ENCODE data around the gene ERCC3. TPM values are rescaled to one million over a fixed set of nuclear protein-coding genes. Genes with fewer than 3 reads are reported as not detected.
"Not testable (repeated sequence)": the region's sequence is repeated elsewhere in the genome, so short reads cannot be mapped to it uniquely, and the experiment has no call there.

The ERCC3 gene
- total RNA-seq, 1 donor from 2014 or later, result 52.9 TPM

- DNase-seq (ENCODE audit: extremely low spot score, unreplicated experiment), result no peak
- Mint-ChIP-seq H3K4me1 (ENCODE audit: unreplicated experiment) (peaks cover 7% of the 10 kb centered on the region), H3K36me3 (peaks cover 32% of the 10 kb centered on the region), H3K27ac (no peak overlapping the region), H3K9me3 (no peaks in the 10 kb centered on the region), H3K4me3 (no peak overlapping the region), H3K27me3 (no peaks in the 10 kb centered on the region)
- TF ChIP-seq, protein P1, sequence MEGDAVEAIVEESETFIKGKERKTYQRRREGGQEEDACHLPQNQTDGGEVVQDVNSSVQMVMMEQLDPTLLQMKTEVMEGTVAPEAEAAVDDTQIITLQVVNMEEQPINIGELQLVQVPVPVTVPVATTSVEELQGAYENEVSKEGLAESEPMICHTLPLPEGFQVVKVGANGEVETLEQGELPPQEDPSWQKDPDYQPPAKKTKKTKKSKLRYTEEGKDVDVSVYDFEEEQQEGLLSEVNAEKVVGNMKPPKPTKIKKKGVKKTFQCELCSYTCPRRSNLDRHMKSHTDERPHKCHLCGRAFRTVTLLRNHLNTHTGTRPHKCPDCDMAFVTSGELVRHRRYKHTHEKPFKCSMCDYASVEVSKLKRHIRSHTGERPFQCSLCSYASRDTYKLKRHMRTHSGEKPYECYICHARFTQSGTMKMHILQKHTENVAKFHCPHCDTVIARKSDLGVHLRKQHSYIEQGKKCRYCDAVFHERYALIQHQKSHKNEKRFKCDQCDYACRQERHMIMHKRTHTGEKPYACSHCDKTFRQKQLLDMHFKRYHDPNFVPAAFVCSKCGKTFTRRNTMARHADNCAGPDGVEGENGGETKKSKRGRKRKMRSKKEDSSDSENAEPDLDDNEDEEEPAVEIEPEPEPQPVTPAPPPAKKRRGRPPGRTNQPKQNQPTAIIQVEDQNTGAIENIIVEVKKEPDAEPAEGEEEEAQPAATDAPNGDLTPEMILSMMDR (conservative IDR thresholded peaks at IDR 0.05), result no peak
Observed at GRCh38 chr2:127254386-127254981, 39.5 kb downstream of the ERCC3 start.

GRCh38 chr2:127241184-127241583 lies 52.8 kb downstream of the ERCC3 start:
- not testable (repeated sequence) for H3K4me3 Mint-ChIP-seq; H3K4me1 Mint-ChIP-seq (ENCODE audit: unreplicated experiment); H3K36me3 Mint-ChIP-seq; H3K27me3 Mint-ChIP-seq; DNase-seq (ENCODE audit: extremely low spot score, unreplicated experiment); H3K27ac Mint-ChIP-seq
- H3K9me3 Mint-ChIP-seq, result peaks cover 13% of the 10 kb centered on the region

DNA sequence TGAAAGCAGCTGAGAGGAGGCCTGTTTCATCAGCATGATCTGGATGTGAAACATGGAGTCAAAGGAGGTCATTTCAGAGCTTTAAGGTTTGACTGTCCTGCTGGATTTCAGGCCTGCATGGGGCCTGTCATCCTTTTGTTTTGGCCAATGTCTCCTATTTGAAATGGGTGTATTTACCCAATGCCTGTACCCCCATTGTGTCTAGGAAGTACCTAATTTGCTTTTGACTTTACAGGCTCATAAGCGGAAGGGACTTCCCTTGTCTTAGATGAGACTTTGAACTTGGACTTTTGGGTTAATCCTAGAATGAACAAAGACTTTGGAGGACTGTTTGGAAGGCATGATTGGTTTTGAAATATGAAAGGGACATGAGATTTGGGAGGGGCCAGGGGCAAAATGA lies 54.5 kb downstream of the ERCC3 start:
- Mint-ChIP-seq H3K27me3 (no peaks in the 10 kb centered on the region), H3K9me3 (peaks cover 14% of the 10 kb centered on the region), H3K36me3 (no peaks in the 10 kb centered on the region), H3K4me3 (no peak overlapping the region), H3K4me1 (ENCODE audit: unreplicated experiment) (peaks cover 10% of the 10 kb centered on the region), H3K27ac (no peak overlapping the region)
- no peak for DNase-seq (ENCODE audit: extremely low spot score, unreplicated experiment)
- TF ChIP-seq, protein P1 (conservative IDR thresholded peaks at IDR 0.05), result no peak

- not testable (repeated sequence) for H3K4me3 Mint-ChIP-seq; DNase-seq (ENCODE audit: extremely low spot score, unreplicated experiment); H3K27ac Mint-ChIP-seq; H3K27me3 Mint-ChIP-seq; H3K36me3 Mint-ChIP-seq
- Mint-ChIP-seq H3K4me1 (ENCODE audit: unreplicated experiment) (peaks cover 10% of the 10 kb centered on the region), H3K9me3 (peaks cover 14% of the 10 kb centered on the region)
Observed at GRCh38 chr2:127237768-127238167, 56.2 kb downstream of the ERCC3 start.

GRCh38 chr2:127235082-127235702 lies 58.8 kb downstream of the ERCC3 start:
- Mint-ChIP-seq H3K9me3 (peaks cover 14% of the 10 kb centered on the region), H3K27ac (no peak overlapping the region)

GRCh38 chr2:127233710-127234109 lies 60.2 kb downstream of the ERCC3 start:
- TF ChIP-seq, protein P1 (conservative IDR thresholded peaks at IDR 0.05), result no peak
- H3K4me3 Mint-ChIP-seq, result no peak overlapping the region
- H3K9me3 Mint-ChIP-seq, result peaks cover 14% of the 10 kb centered on the region
- H3K27me3 Mint-ChIP-seq, result peaks cover 2% of the 10 kb centered on the region
- no peak for DNase-seq (ENCODE audit: extremely low spot score, unreplicated experiment)
- peaks cover 10% of the 10 kb centered on the region for H3K4me1 Mint-ChIP-seq (ENCODE audit: unreplicated experiment)
- no peak overlapping the region for H3K27ac Mint-ChIP-seq
- H3K36me3 Mint-ChIP-seq, result no peaks in the 10 kb centered on the region

More at GRCh38 chr2:127235082-127235702, 58.8 kb downstream of the ERCC3 start:
- TF ChIP-seq, protein P1 (conservative IDR thresholded peaks at IDR 0.05), result no peak
- H3K4me1 Mint-ChIP-seq (ENCODE audit: unreplicated experiment), result peaks cover 10% of the 10 kb centered on the region
- H3K27me3 Mint-ChIP-seq, result no peaks in the 10 kb centered on the region
- DNase-seq (ENCODE audit: extremely low spot score, unreplicated experiment), result no peak
- no peak overlapping the region for H3K4me3 Mint-ChIP-seq
- H3K36me3 Mint-ChIP-seq, result no peaks in the 10 kb centered on the region

Data from type B pancreatic cell (in vitro differentiated cells).